WI38 (cell line): ENCODE measurements around the gene CDHR3.

Experiments used
- H3K4me3 ChIP-seq: 2 replicates; pipeline ENCODE4 v1.5.1; 2011; ENCODE audit warnings: low read depth, mild to moderate bottlenecking, control low read depth, low read length
- TF ChIP-seq, protein P1 (sequence below): IDR thresholded peaks from 2 replicates; pipeline ENCODE4 v1.5.1; 2012; ENCODE audit warnings: low read depth, mild to moderate bottlenecking, control low read depth, low read length

Gene CDHR3

DNA sequence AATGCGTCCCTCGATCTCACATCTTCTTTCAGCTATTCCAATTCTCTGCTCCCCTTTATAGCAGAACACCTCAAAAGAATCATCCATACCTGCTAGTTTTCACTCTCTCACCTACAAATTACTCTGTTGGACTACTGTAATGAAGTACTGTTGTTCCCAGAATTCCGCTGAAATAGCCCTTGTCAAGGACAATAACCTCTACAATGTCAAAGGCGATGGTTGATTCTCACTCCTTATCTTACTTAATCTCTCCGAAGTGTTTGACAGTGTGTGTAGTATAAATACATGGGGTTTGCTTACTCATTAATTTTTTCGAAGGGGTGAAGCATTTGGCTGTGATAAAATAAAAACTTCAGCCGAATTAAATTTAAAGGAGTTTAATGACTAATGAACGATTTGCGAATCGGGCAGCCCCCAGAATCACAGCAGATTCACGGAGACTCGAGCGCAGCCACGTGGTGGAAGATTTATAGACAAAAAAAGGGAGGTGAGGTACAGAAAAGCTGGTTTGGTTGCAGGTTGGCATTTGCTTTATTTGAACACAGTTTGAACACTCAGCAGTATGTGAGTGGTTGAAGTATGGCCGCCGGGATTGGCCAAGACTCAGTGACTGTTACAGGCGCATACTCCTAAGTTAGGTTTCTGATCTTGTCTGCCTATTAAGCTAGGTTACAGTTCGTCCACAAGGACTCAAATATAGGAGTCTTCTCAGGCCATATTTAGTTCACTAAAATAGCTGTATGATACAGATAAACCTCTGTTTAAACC is 119.2 kb downstream of the CDHR3 start:
- H3K4me3 ChIP-seq: no peak overlapping the region
- TF ChIP-seq, protein P1, sequence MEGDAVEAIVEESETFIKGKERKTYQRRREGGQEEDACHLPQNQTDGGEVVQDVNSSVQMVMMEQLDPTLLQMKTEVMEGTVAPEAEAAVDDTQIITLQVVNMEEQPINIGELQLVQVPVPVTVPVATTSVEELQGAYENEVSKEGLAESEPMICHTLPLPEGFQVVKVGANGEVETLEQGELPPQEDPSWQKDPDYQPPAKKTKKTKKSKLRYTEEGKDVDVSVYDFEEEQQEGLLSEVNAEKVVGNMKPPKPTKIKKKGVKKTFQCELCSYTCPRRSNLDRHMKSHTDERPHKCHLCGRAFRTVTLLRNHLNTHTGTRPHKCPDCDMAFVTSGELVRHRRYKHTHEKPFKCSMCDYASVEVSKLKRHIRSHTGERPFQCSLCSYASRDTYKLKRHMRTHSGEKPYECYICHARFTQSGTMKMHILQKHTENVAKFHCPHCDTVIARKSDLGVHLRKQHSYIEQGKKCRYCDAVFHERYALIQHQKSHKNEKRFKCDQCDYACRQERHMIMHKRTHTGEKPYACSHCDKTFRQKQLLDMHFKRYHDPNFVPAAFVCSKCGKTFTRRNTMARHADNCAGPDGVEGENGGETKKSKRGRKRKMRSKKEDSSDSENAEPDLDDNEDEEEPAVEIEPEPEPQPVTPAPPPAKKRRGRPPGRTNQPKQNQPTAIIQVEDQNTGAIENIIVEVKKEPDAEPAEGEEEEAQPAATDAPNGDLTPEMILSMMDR: no peak
